HG03558 (cell line): ENCODE data around the gene RBMS2.
"Not testable (repeated sequence)": the region's sequence is repeated elsewhere in the genome, so short reads cannot be mapped to it uniquely, and the experiment has no call there.

Experiments used
- ATAC-seq: cut with Tn5 transposase; IDR thresholded peaks from one replicate; pipeline ENCODE4 v1.9.1; 2021; ENCODE audit warnings: moderate number of reproducible peaks; ENCODE audit not compliant: unreplicated experiment; ENCODE audit errors: extremely low read depth

RBMS2 gene

DNA sequence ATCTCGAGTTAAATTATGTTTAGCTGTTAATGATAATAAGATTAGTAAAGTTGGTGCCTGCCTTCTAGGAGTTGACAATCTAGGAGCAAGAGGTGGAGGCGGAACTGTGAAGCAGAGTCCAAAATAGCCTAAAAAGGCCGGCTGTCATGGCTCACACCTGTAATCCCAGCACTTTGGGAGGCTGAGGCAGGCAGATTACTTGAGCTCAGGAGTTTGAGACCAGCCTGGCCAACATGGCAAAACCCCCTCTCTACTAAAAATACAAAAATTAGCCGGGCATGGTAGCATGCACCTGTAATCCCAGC, 7.7 kb upstream of the RBMS2 start:
- not testable (repeated sequence) for ATAC-seq

DNA sequence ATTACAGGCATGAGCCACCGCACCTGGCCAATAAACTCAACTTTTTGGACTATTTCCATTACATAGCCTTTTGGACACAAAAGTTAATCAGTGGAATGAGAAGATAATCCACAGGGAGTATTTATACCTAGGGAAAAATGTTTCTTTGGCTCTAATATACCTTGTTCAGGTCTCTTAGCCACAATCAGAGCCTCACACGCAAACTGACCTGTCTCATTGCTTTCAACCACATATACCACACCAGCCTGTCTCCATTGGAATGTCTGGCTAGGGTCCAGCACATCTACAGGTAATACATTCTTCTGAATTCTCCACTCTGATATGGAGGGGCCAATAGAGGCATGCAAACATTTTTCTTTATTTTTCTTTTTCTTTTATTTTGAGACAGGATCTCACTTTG, 3.8 kb upstream of the RBMS2 start:
- ATAC-seq: no peak

DNA sequence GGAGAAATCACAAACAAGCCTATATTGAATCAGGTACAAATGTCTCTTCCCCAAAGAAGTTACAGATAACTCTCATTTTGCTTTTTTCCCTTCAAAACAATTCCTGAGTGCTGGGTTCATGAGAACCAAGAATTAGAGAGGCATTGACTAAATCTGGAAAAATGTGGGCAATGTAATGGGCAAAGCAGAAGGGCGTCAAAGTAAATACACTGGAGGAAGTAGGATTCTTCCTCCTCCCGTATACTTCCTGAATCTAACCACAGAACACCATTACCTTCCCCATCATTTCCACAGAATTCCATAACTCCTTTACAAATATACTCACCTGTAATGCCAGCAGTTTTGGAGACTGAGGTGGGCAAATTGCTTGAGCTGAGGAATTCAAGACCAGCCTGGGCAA, 3.0 kb upstream of the RBMS2 start:
- ATAC-seq: no peak

DNA sequence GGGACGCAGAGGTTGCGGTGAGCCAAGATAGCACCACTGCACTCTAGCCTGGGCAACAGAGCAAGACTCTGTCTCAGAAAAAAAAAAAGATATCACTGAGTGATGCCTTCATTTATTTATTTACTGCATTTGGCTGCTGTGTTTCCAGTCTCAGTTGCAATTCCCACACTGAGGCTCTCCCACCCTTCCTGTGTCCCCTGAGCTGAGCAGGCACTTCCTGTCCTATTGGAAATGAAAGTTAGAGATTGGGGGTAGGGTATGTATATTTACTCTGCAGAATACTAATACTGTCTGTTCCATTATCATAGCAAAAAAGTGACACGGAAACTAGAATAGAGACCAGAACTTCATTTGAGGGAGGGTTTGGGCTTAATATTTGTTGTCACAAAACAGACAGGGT, 1.6 kb upstream of the RBMS2 start:
- ATAC-seq: no peak

DNA sequence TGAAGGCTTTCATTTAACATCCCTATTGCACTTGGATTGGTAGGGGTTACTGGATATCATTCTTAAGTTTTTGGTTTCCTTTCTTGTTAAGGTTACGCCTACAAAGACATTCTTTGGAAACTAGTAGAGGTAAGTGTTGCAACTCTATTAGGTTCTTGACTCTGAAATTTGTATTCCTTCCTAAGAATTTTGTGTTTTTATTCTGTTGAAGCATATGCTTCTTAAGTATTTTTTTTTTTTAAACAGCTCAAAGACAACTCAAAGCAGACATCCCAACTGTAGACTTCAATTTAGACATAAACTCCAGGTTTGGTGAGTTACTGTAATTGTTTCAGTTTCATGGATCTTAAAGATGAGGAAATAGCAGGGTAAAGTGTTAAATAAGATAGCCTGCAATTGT, 1.1 kb upstream of the RBMS2 start:
- no peak for ATAC-seq

DNA sequence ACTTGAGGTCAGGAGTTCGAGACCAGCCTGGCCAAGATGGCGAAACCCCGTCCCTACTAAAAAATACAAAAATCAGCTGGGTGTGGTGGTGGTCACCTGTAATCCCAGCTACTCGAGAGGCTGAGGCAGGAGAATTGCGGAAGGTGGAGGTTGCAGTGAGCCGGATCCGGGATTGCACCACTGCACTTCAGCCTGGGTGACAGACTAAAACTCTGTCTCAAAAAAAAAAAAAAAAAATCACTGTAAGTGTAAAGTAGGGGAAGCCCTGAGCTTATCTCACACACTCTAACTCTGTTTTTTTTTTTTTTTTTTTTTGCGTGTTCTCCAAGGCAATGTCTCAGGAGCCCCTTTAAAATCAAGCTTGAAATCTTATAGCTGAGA, 421 bp upstream of the RBMS2 start:
- no peak for ATAC-seq

DNA sequence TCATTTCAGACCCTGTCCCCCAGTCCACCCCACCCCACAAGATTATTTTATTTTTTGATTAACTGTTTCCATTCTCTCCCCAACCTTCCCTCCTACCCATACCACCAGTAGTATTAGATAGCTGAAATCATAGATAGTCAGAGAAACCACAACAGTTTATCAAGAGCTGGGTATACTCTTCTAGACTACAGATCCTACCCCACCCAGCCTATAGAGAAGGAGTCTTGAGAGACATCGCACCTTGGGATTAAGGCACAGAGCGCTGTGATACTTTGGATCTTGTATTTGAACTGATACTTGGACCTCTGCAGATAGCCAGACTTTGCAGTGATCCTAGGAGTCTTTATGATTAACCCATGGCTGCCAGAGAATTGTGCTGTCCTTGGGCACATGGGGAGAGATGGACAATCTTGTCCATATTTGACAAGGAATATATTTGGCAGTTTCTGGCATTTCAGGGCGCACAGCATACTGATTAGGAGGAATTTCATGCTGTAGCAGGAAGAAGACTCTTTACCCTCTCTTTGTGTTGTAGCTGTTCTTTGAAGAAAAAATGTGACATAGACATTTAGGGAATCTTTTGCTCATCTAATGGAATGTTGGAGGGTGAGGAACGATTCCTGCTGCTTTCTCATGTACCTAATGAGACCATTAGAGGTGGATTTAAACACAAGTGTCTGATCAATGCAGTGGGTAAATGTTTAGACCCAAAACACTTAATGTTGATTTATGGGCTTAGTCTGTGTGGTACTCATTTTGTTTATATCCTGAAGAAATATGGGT, 982 bp downstream of the RBMS2 start:
- no peak for ATAC-seq

DNA sequence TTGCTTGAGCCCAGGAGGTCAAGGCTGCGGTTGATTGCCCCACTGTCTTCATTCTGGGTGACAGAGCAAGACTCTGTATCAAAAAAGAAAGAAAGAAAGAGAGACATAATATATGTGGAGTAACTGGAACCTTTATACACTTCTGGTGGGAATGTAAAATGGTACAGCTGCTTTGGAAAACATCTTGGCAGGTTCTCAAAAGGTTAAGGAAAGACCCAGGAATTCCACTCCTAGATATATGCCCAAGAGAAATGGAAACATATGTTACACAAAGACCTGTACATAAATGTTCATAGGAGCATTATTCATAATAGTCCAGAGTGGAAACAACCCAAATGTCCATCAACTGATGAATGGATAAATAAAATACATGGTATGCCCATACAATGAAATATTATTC, 7.2 kb downstream of the RBMS2 start:
- ATAC-seq: no peak

DNA sequence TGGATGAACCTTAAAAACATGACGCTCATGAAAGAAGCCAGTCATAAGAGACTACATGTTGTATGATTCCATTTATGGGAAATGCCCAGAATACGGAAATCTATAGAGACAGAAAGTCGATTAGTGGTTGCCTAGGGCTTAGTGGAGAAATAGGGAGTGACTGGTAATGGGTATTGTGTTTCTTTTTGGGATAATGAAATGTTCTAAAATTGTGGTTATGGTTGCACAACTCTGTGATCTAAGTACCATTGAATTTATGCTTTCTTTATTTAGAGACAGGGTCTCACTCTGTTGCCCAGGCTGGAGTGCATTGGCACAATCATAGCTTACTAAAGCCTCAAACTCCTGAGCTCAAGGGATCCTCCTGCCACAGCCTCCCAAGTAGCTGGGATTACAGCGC, 8.0 kb downstream of the RBMS2 start:
- ATAC-seq: no peak

DNA sequence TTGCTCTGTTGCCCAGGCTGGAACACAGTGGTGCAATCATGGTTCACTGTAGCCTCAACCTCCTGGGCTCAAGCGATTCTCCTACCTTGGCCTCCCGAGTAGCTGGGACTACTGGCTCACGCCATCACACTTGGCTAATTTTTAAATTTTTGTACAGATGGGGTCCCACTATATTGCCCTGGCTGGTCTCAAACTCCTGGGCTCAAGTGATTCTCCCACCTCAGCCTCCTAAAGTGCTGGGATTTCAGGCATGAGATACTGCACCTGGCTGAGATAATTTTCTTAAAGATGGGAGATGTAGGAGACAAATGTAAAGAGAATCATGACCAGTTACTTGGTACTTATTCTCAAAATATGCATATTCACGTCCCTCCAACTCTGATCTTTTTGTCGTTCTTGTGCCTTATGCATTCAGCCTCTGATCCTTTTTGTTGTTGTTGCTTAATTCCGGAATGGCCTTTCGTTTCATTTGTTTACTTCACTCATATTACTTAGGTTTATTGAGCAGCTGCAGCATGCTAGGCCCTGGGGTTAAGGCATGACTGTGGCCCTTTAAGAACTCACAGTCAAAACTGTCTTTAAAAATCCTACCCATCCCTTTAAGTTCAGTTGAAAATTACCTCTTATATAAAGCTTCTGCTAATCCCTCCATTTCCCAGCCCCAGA, 8.9 kb downstream of the RBMS2 start:
- no peak for ATAC-seq

DNA sequence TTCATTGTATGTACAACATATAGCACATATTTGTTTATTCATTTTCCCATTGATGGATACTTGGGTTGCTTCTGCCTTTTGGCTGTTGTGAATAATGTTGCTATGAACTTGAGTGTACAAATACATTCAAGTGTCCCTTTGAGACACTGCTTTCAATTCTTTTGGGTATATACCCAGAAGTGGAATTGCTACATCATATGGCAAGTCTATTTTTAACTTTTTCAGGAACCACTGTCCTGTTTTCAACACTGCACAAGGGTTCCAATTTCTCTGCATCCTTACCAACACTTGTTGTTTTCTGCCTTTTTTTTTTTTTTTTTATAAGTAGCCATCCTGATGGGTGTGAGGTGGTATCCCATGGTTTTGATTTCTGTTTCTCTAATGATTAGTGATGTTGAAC, 15.9 kb downstream of the RBMS2 start:
- ATAC-seq: no peak

DNA sequence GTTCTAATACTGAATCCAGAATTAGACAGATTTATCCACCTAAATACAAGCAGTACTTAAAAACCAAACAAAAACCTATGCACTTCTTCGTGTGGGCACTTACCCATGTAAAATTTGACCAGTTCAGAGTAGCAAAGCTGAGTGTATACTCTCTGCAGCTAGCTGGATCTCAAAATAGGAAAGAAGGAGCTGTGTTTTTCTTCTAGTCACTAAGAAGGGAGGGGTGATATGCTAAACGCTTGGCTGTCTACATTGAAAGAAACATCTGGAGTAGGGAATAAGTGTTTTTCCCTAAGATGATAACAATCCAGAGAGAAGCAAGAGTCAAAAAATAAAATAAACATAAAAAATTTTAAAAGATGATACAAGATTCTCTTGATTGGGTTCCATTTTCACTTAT, 20.0 kb downstream of the RBMS2 start:
- no peak for ATAC-seq

DNA sequence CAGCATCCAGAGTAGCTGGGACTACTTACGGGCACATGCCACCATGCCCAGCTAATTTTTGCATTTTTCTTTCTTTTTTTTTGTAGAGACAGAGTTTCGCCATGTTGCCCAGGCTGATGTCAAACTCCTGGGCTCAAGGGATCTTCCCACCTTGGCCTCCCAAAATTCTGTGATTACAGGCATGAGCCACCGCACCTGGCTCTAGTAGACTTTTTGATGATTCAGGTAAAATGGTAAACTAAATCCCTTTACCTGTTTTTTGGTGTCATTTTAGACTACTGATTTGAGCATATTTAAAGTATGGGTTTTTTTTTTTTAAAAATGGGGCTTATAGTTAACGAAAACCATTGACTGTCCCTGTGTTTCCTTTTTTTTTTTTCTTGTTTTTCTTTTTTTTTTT, 20.5 kb downstream of the RBMS2 start:
- no peak for ATAC-seq

DNA sequence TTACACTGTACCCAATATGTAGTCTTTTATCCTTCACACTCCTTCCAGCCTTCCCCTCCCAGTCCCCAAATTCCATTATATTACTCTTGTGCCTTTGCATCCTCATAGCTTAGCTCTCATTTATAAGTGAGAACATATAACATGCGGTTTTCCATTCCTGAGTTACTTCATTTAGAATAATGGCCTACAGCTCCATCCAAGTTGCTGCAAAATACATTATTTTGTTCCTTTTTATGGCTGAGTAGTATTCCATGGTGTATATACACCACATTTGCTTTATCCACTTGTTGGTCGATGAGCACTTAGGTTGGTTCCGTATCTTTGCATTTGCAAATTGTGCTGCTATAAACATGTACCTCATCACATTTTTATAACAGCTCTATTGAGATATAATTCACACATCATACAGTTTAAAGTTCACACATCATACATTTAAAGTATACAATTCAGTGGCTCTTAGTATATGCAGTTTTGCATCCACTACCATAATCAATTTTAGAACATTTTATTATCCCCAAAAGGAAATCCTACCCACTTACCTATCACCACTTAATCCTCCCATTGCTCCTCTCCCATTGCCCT, 23.5 kb downstream of the RBMS2 start:
- ATAC-seq: no peak

DNA sequence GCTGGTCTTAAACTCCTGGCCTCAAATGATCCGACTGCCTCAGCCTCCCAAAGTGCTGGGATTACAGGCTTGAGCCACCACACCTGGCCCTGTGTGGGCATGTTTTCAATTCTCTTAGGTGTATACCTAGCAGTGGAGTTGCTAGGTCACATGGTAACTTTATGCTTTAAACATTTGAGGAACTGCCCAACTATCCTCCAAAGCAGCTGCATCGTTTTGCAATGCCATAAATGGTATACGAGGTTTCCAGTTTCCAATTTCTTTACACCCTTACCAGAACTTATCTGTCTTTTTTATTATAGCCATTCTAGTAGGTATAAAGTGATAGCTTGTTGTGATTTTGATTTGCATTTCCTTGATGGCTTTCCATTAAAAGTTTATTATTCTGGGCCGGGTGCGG, 25.1 kb downstream of the RBMS2 start:
- ATAC-seq: no peak

DNA sequence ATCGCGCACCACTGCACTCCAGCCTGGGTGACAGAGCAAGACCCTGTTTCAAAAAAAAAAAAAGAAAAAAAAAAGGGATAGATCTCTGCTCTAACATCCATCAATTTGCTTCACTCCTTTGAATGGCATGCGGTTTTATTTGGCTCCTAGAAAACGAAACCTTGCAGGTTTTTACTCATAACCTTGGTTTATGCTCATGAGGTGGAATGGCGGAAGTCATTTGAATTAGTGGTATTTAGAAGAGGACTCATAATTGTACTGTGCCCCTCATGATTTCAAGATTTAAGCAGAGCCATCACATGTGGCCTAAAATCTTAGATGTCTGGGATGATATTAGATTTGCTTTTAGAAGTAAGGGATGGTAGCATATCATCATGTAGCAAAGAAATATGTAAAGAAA, 29.4 kb downstream of the RBMS2 start:
- ATAC-seq: no peak

DNA sequence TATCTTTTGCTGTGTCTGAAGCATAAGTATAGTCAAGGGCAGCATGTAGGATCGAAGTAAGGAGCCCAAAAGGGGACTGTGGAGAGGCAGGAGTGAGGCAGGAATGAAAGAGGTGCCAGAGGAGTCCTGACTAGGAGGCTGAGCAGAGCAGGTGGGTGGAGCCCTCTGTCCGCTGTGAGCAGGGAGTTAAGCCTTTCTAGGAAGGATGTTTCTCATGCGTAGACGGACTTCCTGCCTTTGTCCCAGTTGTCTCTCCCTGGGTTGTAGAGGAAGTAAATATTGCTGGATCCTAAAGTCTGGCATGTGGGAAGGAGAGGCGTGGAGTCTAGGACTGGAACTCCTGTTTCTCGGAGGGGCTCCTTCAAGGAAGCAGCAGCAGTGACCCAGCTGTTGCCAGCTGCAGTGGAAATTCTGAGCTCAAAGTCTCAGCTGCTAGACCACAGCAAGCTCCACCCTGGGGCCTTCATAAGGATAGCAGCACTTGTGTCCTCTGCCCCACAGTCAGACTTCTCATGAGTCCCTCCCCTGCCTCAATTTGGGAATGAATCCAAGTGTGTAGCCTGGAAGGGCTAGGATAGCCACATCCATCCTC, 44.0 kb downstream of the RBMS2 start:
- no peak for ATAC-seq

DNA sequence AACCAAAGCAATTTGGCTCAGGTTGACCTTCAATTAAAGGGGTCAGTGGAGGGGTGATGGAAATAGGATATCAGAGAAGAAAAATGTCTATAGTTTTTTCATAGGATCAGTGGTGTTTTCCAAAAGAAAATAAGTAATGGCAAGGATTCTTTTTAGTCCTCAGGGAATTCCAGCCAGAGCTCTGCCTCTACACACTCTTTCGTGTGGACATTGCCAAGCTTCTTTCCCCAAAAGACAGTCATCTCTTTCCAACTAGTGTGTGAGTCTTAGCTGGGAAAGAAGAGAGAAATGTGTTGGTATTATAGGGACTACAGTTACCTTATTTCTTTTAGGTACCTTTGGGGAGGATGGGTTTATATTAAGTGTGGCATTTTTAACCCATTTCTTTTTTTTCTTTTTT, 46.5 kb downstream of the RBMS2 start:
- no peak for ATAC-seq

DNA sequence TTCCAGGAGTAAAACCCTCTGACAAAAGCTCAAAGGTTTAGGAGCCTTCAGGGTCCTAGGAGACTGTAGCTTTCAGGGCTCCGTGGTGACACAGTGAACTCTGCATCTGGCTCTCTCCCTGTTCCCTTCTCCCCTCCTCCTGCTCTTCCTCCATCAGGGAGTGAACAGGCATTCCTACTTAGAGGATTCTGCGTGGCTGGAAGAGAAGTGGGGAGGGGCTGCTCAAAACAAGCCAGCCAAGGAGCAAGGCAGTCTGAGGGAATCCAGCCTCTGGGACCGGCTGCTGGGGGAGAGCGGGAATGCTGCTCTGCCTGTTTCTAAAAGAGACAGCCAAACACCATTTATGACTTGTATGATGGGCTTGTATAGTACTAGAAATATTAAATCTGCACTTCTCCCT, 49.5 kb downstream of the RBMS2 start:
- ATAC-seq: no peak

DNA sequence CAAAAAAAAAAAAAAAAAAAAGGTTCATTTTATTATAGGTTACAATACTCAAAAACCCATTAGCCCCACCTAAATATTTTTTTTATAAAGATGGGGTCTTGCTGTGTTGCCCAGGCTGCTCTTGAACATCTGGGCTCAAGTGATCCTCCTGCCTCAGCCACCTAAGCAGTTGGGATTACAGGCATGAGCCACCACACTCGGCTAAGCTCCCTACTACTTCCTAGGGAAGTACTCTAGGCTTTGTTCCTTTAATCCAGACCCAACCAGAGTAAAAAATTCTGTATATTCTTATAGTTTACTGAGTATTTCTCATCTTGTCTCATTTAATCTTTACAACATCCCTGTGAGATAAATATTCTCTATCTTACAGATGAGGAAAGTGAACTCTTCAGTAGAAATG, 50.7 kb downstream of the RBMS2 start:
- ATAC-seq: no peak

DNA sequence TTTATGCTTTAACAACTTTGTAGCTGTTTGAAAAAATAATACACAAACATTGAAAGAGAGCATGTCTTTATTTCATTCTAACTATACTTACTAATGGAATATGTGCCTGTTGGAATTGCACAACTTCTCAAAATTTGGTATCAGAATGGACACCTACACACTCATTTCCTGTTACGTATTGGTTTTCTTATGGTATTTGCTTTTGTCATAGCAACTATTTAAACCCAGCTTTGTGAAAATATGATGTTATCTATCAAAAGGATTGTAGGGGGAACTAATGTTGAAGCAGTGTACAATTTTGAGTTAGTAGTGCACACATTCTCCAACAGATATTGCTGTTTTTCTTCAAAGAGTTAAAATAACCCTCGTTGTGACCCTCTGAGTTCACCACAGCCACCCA, 52.6 kb downstream of the RBMS2 start:
- ATAC-seq: no peak

DNA sequence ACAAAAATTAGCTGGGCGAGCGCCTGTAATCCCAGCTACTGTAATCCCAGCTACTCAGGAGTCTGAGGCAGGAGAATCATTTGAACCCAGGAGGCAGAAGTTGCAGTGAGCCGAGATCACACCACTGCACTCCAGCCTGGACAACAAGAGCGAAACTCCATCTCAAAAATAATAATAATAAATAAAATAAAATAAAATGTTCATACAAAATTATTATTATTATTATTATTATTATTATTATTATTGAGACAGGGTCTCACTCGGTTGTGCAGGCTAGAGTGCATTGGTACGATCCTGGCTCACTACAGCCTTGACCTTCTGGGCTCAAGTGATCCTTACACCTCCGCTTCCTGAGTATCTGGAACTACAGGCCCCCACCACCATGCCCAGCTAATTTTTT, 55.6 kb downstream of the RBMS2 start:
- ATAC-seq: not testable (repeated sequence)
